Loucy (cell line): Measurements from ENCODE around the gene ALDH7A1.

Source experiments
- H2AFZ ChIP-seq: fragments of 200-600 bp; sonication (generic); 2 replicates; pipeline ENCODE4 v1.6.0; 2016; ENCODE audit warnings: antibody characterized with exemption, mild to moderate bottlenecking, low read length, moderate library complexity
- H3F3A ChIP-seq: fragments of 200-600 bp; 2 replicates; pipeline ENCODE4 v1.6.0; 2016; ENCODE audit warnings: antibody characterized with exemption, low read depth, mild to moderate bottlenecking
- H3K27me3 ChIP-seq: fragments of 200-600 bp; sonication (generic); 2 replicates; pipeline ENCODE4 v1.6.1; 2014; ENCODE audit warnings: low read length, mild to moderate bottlenecking; ENCODE audit not compliant: insufficient read depth, poor library complexity, severe bottlenecking
- H3K36me3 ChIP-seq: fragments of 200-600 bp; sonication (generic); 2 replicates; pipeline ENCODE4 v1.6.1; 2016; ENCODE audit warnings: low read length; ENCODE audit not compliant: insufficient read depth
- H3K4me1 ChIP-seq: fragments of 200-600 bp; sonication (generic); 2 replicates; pipeline ENCODE4 v1.5.1; 2014; ENCODE audit warnings: low read length, mild to moderate bottlenecking; ENCODE audit not compliant: insufficient read depth, poor library complexity, severe bottlenecking
- H3K4me2 ChIP-seq: fragments of 200-600 bp; sonication (generic); 2 replicates; pipeline ENCODE4 v1.6.0; 2014; ENCODE audit warnings: antibody characterized with exemption, low read length, low read depth, mild to moderate bottlenecking; ENCODE audit not compliant: poor library complexity, severe bottlenecking
- H3K4me3 ChIP-seq: fragments of 200-600 bp; sonication (generic); 2 replicates; pipeline ENCODE4 v1.5.1; 2014; ENCODE audit warnings: low read length, mild to moderate bottlenecking, mixed read lengths; ENCODE audit not compliant: poor library complexity, severe bottlenecking
- H3K79me2 ChIP-seq: fragments of 200-600 bp; sonication (generic); 2 replicates; pipeline ENCODE4 v1.6.1; 2014; ENCODE audit warnings: low read length; ENCODE audit not compliant: insufficient read depth
- H3K9ac ChIP-seq: fragments of 200-600 bp; sonication (generic); 2 replicates; pipeline ENCODE4 v1.6.0; 2014; ENCODE audit warnings: mild to moderate bottlenecking, low read depth, low read length, moderate library complexity; ENCODE audit not compliant: poor library complexity, severe bottlenecking
- H3K9me2 ChIP-seq: fragments of 200-600 bp; sonication (generic); replicated peaks from 2 replicates; pipeline ENCODE4 v1.6.1; 2016; ENCODE audit warnings: low read depth, low read length, mixed read lengths
- H3K9me3 ChIP-seq: fragments of 200-600 bp; sonication (generic); 2 replicates; pipeline ENCODE4 v1.6.1; 2014; ENCODE audit warnings: mild to moderate bottlenecking, antibody characterized with exemption, low read length, low read depth; ENCODE audit not compliant: insufficient read depth
- H4K20me1 ChIP-seq: fragments of 200-600 bp; sonication (generic); 2 replicates; pipeline ENCODE4 v1.6.0; 2014; ENCODE audit warnings: antibody characterized with exemption, low read length, mild to moderate bottlenecking; ENCODE audit not compliant: insufficient read depth, poor library complexity, severe bottlenecking
- EZH2phosphoT487 ChIP-seq: fragments of 200-600 bp; IDR thresholded peaks from 2 replicates; pipeline ENCODE4 v1.6.1; 2018; ENCODE audit warnings: antibody characterized with exemption, mild to moderate bottlenecking, moderate library complexity, borderline replicate concordance
- TF ChIP-seq, protein P1 (sequence below): fragments of 200-600 bp; sonication (generic); conservative IDR thresholded peaks from 2 replicates; pipeline ENCODE4 v1.5.1; 2014; ENCODE audit warnings: mild to moderate bottlenecking, antibody characterized with exemption, low read length

ALDH7A1 gene

DNA sequence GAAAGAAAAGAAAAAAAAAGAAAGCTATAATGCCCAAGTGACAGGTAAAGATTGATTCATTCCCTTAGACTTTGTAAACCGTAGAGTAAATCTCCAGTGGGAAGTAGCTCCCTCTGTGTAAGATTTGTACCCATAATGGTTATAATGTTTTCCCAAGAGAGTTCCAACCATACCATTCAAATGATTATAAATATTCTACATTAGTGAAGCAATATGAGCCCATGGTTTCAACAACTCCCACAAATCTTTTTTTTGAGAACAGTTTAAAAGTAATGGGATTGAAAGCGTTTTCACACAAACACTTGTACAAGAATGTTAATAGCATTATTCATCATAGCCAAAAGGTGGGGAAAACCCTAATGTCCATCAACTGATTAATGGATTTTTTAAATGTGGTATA lies 113.8 kb downstream of the ALDH7A1 start:
- H3K4me2 ChIP-seq: no peak overlapping the region
- no peaks in the 10 kb centered on the region for H3K4me1 ChIP-seq
- no peaks in the 10 kb centered on the region for H3K9me3 ChIP-seq
- H3K79me2 ChIP-seq: no peaks in the 10 kb centered on the region
- no peak overlapping the region for H3K4me3 ChIP-seq
- no peaks in the 10 kb centered on the region for H3F3A ChIP-seq
- no peak overlapping the region for H2AFZ ChIP-seq
- no peaks in the 10 kb centered on the region for H3K36me3 ChIP-seq
- no peak for TF ChIP-seq EZH2phosphoT487
- TF ChIP-seq, protein P1, sequence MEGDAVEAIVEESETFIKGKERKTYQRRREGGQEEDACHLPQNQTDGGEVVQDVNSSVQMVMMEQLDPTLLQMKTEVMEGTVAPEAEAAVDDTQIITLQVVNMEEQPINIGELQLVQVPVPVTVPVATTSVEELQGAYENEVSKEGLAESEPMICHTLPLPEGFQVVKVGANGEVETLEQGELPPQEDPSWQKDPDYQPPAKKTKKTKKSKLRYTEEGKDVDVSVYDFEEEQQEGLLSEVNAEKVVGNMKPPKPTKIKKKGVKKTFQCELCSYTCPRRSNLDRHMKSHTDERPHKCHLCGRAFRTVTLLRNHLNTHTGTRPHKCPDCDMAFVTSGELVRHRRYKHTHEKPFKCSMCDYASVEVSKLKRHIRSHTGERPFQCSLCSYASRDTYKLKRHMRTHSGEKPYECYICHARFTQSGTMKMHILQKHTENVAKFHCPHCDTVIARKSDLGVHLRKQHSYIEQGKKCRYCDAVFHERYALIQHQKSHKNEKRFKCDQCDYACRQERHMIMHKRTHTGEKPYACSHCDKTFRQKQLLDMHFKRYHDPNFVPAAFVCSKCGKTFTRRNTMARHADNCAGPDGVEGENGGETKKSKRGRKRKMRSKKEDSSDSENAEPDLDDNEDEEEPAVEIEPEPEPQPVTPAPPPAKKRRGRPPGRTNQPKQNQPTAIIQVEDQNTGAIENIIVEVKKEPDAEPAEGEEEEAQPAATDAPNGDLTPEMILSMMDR: no peak
- no peaks in the 10 kb centered on the region for H3K27me3 ChIP-seq
- no peaks in the 10 kb centered on the region for H3K9me2 ChIP-seq
- H3K9ac ChIP-seq: no peak overlapping the region
- H4K20me1 ChIP-seq: no peaks in the 10 kb centered on the region
